ENCODE results near the gene SSTR5.

The SSTR5 gene

DNA sequence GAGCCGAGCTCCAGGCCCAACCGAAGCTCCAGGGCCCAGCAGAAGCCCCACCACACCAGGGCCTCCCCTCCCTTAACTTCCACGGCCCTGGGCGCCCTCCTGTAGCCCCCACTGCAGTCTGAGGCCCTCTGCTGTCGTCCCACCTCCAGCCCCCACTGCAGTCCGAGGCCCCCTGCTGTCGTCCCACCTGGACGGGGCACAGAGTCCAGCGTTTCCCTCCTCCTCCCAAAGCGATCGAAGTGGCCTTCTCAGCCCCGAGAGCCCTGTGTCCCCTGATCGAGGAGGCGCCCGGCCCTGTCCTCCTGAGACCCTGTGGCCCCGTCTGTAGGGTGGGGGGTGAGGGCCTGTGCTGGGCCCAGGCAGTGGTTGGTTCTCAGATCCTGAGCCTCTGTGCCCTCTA, 54.6 kb downstream of the SSTR5 start:
- no peak for DNase-seq

DNA sequence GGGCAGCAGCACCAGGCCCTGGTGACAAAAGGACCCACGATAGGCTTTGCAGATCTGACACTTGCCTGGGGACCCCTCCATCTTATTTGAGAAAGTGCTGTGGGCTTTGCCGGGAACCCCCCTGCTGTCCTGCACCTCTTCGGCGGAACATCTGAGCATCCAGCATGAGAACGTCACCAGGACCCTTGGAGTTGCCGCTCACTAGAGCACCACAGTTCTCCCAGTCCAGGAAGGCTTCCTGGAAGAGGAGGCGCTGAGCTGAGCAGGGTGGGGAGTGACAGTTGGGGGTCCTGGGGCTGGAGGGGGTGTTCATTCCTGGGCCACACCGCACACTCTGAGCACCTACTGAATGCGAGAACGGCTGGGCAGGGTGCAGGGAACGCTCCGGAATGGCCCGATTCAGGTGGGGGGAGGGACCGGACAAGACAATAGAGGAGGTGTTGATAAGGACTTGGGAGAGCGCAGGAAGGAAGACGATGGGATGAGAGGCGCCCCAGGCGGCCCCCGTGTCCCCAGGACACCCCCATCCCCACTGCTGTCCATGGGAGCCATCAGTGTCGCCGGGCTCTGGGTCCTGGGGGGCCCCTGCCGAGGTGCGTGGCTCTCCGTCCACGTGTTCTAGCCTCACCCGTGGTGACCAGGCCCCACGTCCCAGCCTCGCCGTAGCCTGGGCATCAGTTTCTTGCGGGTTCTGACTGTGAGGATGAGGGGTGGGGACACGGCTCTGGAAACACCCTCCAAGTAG, 55.6 kb downstream of the SSTR5 start:
- no peak for DNase-seq

DNA sequence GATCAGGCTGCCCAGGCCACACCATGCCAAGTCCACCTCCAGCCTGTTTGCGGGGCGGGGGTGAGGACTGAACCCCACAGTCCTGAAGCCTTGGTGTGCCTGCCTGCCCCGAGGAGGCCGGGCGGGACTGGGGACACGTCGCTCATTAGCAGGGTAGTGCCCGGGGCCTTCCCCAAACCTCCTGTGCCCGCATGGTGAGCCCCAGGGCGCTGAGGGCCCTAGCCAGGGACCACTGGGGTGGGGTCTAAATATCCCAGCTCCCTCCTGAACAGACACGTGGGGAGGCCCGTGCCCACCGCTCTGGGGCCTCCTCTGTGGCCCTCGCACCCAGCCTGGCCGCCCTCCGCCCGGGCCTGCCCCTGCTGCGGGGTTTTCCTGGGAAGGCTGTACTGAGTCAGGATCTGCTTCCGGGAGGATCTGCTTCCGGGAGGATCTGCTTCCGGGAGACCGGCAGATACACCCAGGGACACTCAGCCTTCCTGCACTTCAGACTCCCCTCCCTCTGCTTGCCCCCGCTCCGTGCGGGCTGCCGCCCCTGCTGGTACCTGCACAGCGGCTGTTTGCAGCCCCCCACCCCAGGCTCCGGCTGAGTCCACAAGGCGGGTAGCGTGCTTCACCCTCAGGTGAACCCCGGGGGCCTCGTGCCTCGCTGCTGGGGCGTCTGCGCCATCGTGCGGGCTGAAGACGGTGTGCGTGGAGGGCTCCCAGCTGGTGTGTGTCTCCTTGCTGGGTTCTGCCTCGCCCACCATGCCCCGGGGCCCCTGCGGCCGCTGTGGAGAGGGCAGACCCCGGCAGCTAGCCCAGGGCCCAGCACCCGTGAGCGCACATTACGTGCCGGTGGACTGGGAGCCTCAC, 56.8 kb downstream of the SSTR5 start:
- no peak for DNase-seq

DNA sequence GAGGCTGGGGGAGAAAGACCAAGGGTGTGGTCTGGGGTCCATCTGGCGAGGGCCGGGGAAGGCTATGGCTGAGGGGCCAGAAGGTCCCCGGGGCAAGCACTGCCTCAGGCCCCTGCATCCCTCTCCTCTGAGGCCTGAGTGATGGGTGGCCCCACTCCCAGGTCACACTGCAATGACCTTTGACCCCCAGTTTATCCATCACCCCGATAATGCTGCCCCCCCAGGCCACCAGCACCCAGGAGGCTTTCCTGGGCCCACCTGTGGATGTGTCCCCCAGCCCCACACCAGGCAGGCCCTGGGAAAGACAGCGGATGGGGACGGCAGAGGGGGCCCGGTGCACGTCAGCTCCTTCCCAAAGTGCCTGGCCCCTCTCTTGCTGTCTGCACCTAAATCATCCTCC, 57.8 kb downstream of the SSTR5 start:
- DNase-seq: no peak

All from islet precursor cell (in vitro differentiated cells).